ENCODE measurements around the gene MAP3K5.
"Not testable (repeated sequence)": the region's sequence is repeated elsewhere in the genome, so short reads cannot be mapped to it uniquely, and the experiment has no call there.

MAP3K5 gene

GRCh38 chr6:136604328-136604825 lies 187.9 kb downstream of the MAP3K5 start:
- Histone ChIP-seq H3K27ac (ENCODE audit: insufficient read depth, low read depth, low read length, poor library complexity, severe bottlenecking) (no peak overlapping the region), H3K9me3 (ENCODE audit: control insufficient read depth, low read length) (no peaks in the 10 kb centered on the region), H3K4me1 (ENCODE audit: control insufficient read depth, insufficient read depth, low read length) (no peaks in the 10 kb centered on the region), H3K27me3 (ENCODE audit: control insufficient read depth, insufficient read depth, low read length, poor library complexity, severe bottlenecking) (no peaks in the 10 kb centered on the region), H3K36me3 (ENCODE audit: control insufficient read depth, insufficient read depth, low read length) (no peaks in the 10 kb centered on the region), H3K4me3 (ENCODE audit: insufficient read depth, low read depth, low read length) (no peak overlapping the region)
- WGBS, 2 experiments = 83 to 97% methylated on average over 1 of the region's 1 CpG

GRCh38 chr6:136600818-136601217 lies 191.5 kb downstream of the MAP3K5 start:
- Histone ChIP-seq H3K4me1 (ENCODE audit: control insufficient read depth, insufficient read depth, low read length) (no peaks in the 10 kb centered on the region), H3K27me3 (ENCODE audit: control insufficient read depth, insufficient read depth, low read length, poor library complexity, severe bottlenecking) (no peaks in the 10 kb centered on the region), H3K9me3 (ENCODE audit: control insufficient read depth, low read length) (no peaks in the 10 kb centered on the region), H3K4me3 (ENCODE audit: insufficient read depth, low read depth, low read length) (no peak overlapping the region), H3K36me3 (ENCODE audit: control insufficient read depth, insufficient read depth, low read length) (no peaks in the 10 kb centered on the region), H3K27ac (ENCODE audit: insufficient read depth, low read depth, low read length, poor library complexity, severe bottlenecking) (no peak overlapping the region)
- 92 to 95% methylated on average over 3 of the region's 3 CpGs for WGBS, 2 experiments

GRCh38 chr6:136599329-136600011 lies 192.8 kb downstream of the MAP3K5 start:
- Histone ChIP-seq H3K27ac (ENCODE audit: insufficient read depth, low read depth, low read length, poor library complexity, severe bottlenecking) (no peak overlapping the region), H3K4me1 (ENCODE audit: control insufficient read depth, insufficient read depth, low read length) (no peaks in the 10 kb centered on the region), H3K9me3 (ENCODE audit: control insufficient read depth, low read length) (no peaks in the 10 kb centered on the region), H3K27me3 (ENCODE audit: control insufficient read depth, insufficient read depth, low read length, poor library complexity, severe bottlenecking) (no peaks in the 10 kb centered on the region), H3K36me3 (ENCODE audit: control insufficient read depth, insufficient read depth, low read length) (no peaks in the 10 kb centered on the region), H3K4me3 (ENCODE audit: insufficient read depth, low read depth, low read length) (no peak overlapping the region)
- WGBS, 2 experiments = 93 to 96% methylated on average over 9 of the region's 10 CpGs

- Histone ChIP-seq H3K4me1 (ENCODE audit: control insufficient read depth, insufficient read depth, low read length) (no peaks in the 10 kb centered on the region), H3K27ac (ENCODE audit: insufficient read depth, low read depth, low read length, poor library complexity, severe bottlenecking) (no peak overlapping the region), H3K36me3 (ENCODE audit: control insufficient read depth, insufficient read depth, low read length) (no peaks in the 10 kb centered on the region), H3K4me3 (ENCODE audit: insufficient read depth, low read depth, low read length) (no peak overlapping the region), H3K27me3 (ENCODE audit: control insufficient read depth, insufficient read depth, low read length, poor library complexity, severe bottlenecking) (no peaks in the 10 kb centered on the region), H3K9me3 (ENCODE audit: control insufficient read depth, low read length) (no peaks in the 10 kb centered on the region)
- WGBS, 2 experiments = 93 to 94% methylated on average over 3 of the region's 3 CpGs
These were observed 194.2 kb downstream of the MAP3K5 start for GRCh38 chr6:136598048-136598447.

GRCh38 chr6:136594671-136595070 lies 197.6 kb downstream of the MAP3K5 start:
- 94 to 95% methylated on average over 8 of the region's 8 CpGs for WGBS, 2 experiments
- H3K9me3 ChIP-seq (ENCODE audit: control insufficient read depth, low read length) = no peaks in the 10 kb centered on the region
- H3K27me3 ChIP-seq (ENCODE audit: control insufficient read depth, insufficient read depth, low read length, poor library complexity, severe bottlenecking) = no peaks in the 10 kb centered on the region
- H3K4me1 ChIP-seq (ENCODE audit: control insufficient read depth, insufficient read depth, low read length) = no peaks in the 10 kb centered on the region
- no peak overlapping the region for H3K27ac ChIP-seq (ENCODE audit: insufficient read depth, low read depth, low read length, poor library complexity, severe bottlenecking)
- H3K36me3 ChIP-seq (ENCODE audit: control insufficient read depth, insufficient read depth, low read length) = no peaks in the 10 kb centered on the region
- no peak overlapping the region for H3K4me3 ChIP-seq (ENCODE audit: insufficient read depth, low read depth, low read length)

GRCh38 chr6:136593748-136594490 lies 198.4 kb downstream of the MAP3K5 start:
- H3K27me3 ChIP-seq (ENCODE audit: control insufficient read depth, insufficient read depth, low read length, poor library complexity, severe bottlenecking) = no peaks in the 10 kb centered on the region
- 89 to 91% methylated on average over 6 of the region's 6 CpGs for WGBS, 2 experiments
- H3K9me3 ChIP-seq (ENCODE audit: control insufficient read depth, low read length) = no peaks in the 10 kb centered on the region
- H3K27ac ChIP-seq (ENCODE audit: insufficient read depth, low read depth, low read length, poor library complexity, severe bottlenecking) = no peak overlapping the region
- H3K4me3 ChIP-seq (ENCODE audit: insufficient read depth, low read depth, low read length) = no peak overlapping the region
- no peaks in the 10 kb centered on the region for H3K4me1 ChIP-seq (ENCODE audit: control insufficient read depth, insufficient read depth, low read length)
- H3K36me3 ChIP-seq (ENCODE audit: control insufficient read depth, insufficient read depth, low read length) = no peaks in the 10 kb centered on the region

DNA sequence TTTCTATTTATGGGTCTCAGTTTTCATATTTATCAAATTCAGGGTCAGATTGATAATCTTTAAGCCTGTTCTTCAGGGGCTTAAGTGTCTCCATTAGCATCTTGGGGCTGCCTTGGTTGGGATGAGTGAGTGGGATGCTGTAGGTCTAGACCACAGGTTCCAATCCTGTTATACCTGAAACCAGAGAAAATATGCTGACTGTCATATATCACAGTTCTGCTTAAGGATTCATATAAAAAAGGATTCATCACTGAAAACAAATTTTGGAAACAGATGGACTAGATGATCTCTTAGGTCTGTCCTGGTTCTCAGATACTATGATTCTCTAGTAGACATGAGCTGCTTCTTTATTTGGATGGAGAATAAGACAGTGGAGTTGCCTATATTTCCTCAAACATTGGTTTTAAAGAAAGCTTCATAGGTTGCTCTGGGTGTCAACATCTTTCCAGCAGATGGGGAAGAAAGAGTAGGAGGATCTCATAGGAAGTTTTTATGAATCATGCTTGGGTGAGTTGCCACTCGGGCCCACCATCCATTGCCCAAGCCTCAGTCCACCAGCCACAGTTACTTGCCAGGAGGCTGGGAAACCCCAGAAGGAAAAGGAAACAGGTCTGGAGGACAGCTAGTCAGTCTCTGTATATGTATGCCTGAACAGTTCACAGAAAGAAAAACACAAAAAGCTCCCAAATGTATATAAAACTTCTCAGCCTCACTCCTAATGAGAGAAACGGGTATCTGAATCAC lies 199.2 kb downstream of the MAP3K5 start:
- Histone ChIP-seq H3K36me3 (ENCODE audit: control insufficient read depth, insufficient read depth, low read length) (no peaks in the 10 kb centered on the region), H3K4me1 (ENCODE audit: control insufficient read depth, insufficient read depth, low read length) (no peaks in the 10 kb centered on the region), H3K9me3 (ENCODE audit: control insufficient read depth, low read length) (no peaks in the 10 kb centered on the region), H3K4me3 (ENCODE audit: insufficient read depth, low read depth, low read length) (no peak overlapping the region), H3K27ac (ENCODE audit: insufficient read depth, low read depth, low read length, poor library complexity, severe bottlenecking) (no peak overlapping the region), H3K27me3 (ENCODE audit: control insufficient read depth, insufficient read depth, low read length, poor library complexity, severe bottlenecking) (no peaks in the 10 kb centered on the region)
- WGBS, 2 experiments = 95 to 100% methylated on average over 1 of the region's 2 CpGs

DNA sequence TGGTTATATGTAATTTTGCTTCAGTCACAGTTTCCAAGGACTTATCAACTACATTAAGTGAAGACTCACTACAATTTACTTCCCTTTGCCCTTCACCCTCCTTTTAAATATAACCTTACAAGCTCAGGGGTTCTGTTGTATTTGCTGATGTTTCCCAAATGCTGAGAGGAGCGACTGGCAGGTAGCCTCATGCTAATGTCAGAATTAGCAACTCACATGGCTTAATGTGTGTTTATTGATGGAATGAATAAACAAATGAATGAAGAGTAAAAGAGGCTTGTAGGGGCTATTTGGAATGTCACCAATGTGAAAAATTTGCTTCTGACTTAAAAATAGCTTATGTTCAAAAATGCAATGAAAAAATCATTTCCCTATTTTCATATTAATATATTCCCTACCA lies 200.7 kb downstream of the MAP3K5 start:
- H3K36me3 ChIP-seq (ENCODE audit: control insufficient read depth, insufficient read depth, low read length) = no peaks in the 10 kb centered on the region
- 13 to 34% methylated on average over 1 of the region's 1 CpG for WGBS, 2 experiments
- no peaks in the 10 kb centered on the region for H3K4me1 ChIP-seq (ENCODE audit: control insufficient read depth, insufficient read depth, low read length)
- no peaks in the 10 kb centered on the region for H3K9me3 ChIP-seq (ENCODE audit: control insufficient read depth, low read length)
- H3K27me3 ChIP-seq (ENCODE audit: control insufficient read depth, insufficient read depth, low read length, poor library complexity, severe bottlenecking) = no peaks in the 10 kb centered on the region
- no peak overlapping the region for H3K27ac ChIP-seq (ENCODE audit: insufficient read depth, low read depth, low read length, poor library complexity, severe bottlenecking)
- H3K4me3 ChIP-seq (ENCODE audit: insufficient read depth, low read depth, low read length) = no peak overlapping the region

- H3K4me1 ChIP-seq (ENCODE audit: control insufficient read depth, insufficient read depth, low read length); H3K9me3 ChIP-seq (ENCODE audit: control insufficient read depth, low read length); H3K36me3 ChIP-seq (ENCODE audit: control insufficient read depth, insufficient read depth, low read length); H3K27ac ChIP-seq (ENCODE audit: insufficient read depth, low read depth, low read length, poor library complexity, severe bottlenecking); H3K27me3 ChIP-seq (ENCODE audit: control insufficient read depth, insufficient read depth, low read length, poor library complexity, severe bottlenecking); H3K4me3 ChIP-seq (ENCODE audit: insufficient read depth, low read depth, low read length): not testable (repeated sequence)
- WGBS, 2 experiments = 98 to 100% methylated on average over 2 of the region's 2 CpGs
These were observed 201.4 kb downstream of the MAP3K5 start for GRCh38 chr6:136590846-136591245.

DNA sequence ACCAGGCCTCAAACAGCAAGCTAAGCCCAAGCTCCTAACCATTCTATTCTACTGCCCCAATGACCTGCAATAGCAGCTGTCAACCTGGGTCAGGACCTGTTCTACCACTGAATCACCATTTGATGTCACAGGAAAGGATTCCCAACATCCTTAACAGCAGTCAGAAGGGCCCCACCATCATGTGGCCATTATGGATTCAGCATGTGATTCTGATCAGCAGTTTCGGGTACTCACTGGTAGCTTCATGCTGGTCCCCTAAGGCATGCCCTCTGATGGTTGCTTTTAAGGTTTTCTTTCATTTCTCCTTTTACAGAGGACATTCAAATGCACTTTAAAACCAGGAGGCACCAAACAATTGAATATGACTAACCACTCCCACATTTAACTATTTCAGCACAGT lies 204.8 kb downstream of the MAP3K5 start:
- H3K9me3 ChIP-seq (ENCODE audit: control insufficient read depth, low read length) = no peaks in the 10 kb centered on the region
- WGBS, 2 experiments = 87 to 91% methylated on average over 1 of the region's 1 CpG

More for the DNA sequence above, 204.8 kb downstream of the MAP3K5 start:
- H3K27ac ChIP-seq (ENCODE audit: insufficient read depth, low read depth, low read length, poor library complexity, severe bottlenecking) = no peak overlapping the region
- no peaks in the 10 kb centered on the region for H3K4me1 ChIP-seq (ENCODE audit: control insufficient read depth, insufficient read depth, low read length)
- H3K36me3 ChIP-seq (ENCODE audit: control insufficient read depth, insufficient read depth, low read length) = no peaks in the 10 kb centered on the region
- H3K27me3 ChIP-seq (ENCODE audit: control insufficient read depth, insufficient read depth, low read length, poor library complexity, severe bottlenecking) = no peaks in the 10 kb centered on the region
- H3K4me3 ChIP-seq (ENCODE audit: insufficient read depth, low read depth, low read length) = no peak overlapping the region

Measured in ectodermal cell (in vitro differentiated cells).